GM18907 (cell line): ENCODE measurements around the gene DLG2.
"Not testable (repeated sequence)": the region's sequence is repeated elsewhere in the genome, so short reads cannot be mapped to it uniquely, and the experiment has no call there.

ENCODE experiments used
- ATAC-seq: cut with Tn5 transposase; IDR thresholded peaks from one replicate; pipeline ENCODE4 v1.9.1; 2021; ENCODE audit warnings: mild to moderate bottlenecking, moderate library complexity; ENCODE audit not compliant: unreplicated experiment

Gene DLG2

DNA sequence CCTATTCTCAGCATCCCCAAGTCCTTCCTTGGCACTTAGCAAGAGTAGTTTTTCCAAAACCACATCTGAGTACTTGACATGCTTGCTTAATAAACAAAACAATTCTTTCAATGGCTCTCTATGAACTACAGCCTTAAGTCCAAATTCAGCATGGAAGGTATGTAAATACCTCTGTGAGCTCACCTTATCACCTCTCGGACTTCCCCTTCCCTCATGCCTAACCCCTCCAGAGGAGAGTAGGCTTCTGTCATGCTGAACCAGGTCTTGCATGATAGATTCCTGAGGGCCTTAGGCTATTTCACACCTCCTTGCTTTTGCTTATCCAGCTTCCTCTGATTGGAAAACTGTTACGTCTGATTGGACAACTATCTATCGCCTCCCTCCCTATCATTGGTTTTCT, 2028.1 kb downstream of the DLG2 start:
- no peak for ATAC-seq

DNA sequence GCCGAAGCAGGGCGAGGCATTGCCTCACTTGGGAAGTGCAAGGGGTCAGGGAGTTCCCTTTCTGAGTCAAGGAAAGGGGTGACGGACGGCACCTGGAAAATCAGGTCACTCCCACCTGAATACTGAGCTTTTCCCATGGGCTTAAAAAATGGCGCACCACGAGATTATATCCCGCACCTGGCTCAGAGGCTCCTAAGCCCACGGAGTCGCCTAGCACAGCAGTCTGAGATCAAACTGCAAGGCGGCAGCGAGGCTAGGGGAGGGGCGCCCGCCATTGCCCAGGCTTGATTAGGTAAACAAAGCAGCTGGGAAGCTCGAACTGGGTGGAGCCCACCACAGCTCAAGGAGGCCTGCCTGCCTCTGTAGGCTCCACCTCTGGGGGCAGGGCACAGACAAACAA, 2039.3 kb downstream of the DLG2 start:
- not testable (repeated sequence) for ATAC-seq

DNA sequence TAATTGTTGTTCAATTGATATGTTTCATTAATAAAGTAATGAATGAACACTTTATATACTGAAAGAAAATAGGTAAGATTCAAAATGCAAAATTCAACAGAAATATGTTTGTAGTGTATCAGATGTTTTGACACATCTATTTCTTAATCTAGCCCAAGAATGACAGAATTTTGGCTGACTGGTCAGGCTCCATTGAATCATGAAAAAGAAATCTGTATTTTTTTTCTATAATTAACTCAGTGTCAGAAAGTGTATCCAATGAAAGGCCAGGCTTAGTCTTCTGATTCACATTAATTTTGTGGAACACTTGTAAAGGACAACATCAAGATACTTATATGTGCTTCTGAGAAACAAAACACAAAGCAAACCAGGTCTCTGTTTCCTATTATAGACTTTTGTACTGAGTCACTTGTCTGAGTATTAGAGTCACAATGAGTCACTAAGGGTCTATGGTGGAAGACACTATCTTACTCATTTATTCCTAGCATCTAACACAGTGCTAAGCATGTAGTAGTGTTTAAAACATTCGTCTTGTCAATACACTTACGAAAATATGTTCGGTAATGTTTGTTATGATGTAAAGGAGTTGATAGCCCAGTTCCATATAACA, 2043.3 kb downstream of the DLG2 start:
- ATAC-seq = peak; percentile 99

DNA sequence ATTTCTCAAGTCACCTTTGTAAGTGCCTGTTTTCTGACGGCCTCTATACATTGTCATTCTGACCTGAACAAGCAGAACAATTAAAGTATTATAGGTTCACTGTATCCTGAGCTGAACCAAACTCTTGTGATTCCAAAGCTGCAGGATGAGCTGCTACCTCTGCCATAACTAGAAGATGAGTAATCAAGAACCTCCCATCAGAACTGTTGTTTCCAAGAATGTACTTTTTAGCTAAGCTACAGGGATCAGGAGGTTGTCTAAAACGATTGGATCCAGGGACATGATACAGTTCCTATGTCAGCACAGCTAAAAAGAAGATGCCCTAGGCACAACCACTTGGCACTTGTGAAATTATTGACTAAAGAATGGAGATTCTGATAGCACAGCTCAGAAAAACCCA, 2052.6 kb downstream of the DLG2 start:
- no peak for ATAC-seq

DNA sequence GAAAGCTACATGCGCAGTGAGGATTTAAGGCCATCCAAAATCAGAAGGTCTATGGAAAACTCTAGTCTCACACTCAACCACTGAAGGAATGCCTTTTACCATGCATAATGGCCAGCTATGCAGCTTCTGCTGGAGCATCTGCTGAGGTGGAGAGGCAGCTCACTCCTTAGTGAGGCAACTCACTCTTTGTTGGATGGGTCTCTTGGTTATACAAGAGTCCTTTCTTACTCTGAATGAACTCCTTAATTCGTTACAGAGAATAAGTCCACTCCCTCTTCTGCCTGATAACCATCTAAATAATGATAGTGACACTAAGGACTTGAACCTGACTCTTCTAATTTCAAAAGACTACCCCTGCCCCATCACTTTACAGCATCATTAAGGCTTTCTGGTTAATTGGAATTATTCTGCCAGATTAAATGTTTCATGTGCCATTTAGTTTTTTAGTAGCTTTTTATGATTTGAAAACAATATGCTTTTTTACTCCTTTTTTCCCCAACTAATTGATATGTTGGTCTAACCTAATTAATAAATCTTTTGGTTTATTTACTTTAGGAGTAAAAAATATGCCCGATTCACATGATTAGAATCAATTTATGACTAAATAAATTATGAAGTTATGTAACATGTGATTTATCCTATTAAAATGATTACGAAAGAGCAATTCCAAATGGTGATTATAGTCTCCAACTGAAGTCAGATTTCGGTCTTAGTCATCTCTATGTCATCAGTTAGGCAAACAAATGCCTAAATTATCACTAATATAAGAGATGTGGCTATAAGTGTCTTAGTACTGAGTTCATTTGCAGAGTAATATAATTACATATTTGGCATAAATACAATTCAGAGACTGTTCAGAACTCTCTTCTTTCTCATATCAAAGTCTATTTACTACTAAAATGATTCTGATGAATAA, 2054.3 kb downstream of the DLG2 start:
- ATAC-seq = no peak

DNA sequence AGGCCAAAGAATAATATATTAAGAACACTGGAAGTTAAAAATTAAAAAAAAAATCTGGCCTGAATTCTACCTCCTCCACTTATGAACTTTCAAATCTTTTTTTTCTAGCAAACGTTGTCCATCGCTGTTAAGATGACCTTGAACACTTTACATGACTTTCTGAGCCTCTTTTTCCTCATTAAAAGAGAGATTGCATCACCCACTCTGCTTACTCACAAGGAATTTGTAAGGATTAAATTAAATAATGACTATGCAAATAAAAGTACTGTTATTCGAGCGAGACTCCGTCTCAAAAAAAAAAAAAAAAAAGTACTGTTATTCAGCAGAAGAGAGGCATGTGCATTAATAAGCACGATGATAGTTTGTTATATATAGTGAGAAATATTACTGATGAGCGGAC, 2055.8 kb downstream of the DLG2 start:
- no peak for ATAC-seq

DNA sequence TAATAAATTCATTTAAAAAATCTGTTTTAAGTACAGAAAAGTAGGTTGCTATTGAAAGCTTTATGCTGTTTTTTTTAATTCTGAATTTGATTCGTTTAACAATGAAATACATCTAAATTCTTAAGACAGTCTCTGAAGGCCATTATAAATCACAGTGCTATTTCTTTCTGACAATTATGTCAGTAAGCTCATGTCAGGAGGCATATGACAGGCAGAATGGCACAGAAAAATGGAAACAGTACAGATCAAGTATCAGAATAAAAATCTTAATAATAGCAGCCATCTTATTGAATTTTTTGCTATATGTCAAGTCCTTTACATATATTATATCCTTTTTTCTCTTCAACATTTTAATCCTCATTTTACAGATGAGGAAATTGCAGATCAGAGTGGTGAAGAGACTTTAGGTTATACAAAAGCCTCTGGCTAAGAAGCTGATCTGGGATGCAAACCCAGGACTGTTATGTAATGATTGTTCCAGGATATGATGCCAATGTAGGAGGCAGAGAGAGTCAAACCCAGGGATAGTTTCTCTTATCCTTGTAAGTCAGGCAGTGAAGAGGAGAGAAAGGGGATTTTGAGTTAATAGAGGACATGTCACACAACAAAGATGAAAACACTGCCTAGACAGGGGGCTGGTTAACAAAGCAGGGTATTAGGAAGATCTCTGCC, 2057.9 kb downstream of the DLG2 start:
- ATAC-seq = no peak

DNA sequence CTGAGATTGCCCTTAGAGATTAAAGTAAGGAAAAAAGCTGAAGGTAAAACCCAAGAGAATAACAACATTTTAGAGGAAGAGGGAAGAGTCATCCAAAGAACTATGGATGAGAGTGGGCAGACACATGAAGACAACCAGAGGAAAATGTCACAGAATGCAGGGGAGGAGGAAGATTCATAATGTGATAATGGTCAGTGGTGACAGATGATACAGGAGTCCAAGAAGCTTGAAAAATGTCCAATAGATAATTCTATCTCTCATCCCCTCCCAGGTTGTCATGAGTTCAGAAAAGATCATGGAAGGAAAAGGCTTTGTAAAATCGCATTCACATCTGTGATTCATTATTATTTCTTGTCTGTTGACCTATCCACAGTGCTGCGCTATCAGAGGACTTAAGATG, 2058.6 kb downstream of the DLG2 start:
- no peak for ATAC-seq

DNA sequence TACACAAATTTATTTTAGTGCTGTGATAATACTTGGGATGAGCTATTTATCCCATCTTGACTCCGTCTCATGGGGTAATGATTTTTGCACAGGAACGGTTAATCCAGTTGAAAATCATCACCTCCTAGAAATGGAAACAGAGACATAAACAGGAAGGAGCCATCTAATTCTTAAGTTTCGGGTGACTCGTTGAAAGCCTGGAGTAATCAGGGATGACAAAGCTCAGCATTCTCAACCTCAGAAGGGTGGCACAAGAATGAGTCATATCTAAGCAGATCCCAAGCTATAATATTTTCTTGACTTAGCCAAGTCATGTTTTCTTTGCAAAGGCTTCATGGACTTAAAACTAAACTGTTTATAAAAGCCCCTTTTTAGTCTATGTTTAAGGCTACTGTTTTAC, 2060.2 kb downstream of the DLG2 start:
- ATAC-seq = no peak

DNA sequence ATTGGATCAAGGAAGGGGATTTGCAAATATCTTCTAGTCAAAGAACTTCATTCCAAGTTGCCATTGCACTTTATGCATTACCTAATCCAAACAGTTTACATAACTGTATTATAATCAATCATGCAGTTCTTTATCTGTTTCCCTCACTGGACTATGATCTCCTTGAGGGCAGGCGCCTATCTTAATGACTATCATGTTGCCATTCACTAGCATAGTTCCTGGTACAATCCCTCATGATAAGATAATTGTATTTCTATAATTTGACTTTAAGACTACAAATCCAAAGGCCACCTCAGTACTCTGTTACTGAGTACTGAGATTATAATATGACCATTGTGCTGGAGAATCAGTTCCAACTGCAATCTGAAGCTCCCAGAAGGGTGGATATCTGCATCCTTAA, 2062.3 kb downstream of the DLG2 start:
- ATAC-seq = no peak

DNA sequence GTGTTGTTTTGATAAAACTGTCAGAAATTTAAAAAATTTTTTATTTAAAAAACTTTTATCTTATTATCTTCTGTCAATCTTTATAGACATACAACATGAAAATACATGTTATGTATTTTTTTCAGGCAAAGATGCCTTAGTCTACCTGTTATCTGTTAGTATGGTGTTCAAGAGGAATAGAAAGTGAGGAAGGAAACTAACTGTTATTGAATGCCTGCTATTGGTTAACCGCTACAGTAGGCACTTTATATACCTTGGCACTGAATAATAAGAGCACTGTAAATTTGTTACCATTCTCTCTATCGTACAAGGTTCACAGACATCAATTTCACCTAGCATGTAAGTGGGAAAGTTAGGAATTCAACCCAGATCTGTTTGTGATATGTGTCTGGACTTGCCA, 2068.9 kb downstream of the DLG2 start:
- ATAC-seq = no peak

DNA sequence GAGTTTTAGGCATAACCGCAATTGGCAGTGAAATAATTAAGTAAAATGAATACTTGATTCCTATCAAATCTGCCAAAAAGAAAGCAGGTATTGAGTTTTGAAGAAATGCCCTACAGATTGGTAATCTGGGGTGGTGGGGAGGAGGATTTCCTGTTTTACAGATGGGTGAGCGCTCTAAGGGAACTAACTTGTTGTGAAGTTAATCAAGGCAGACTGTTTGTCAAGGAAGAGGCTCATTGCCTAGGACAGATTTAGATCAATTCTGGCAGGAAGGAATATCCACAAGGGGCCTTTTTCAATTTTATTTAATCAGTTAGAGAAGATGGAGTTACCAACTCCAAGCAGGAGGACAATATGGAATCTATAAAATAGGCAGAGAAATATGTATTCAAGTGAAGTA, 2069.5 kb downstream of the DLG2 start:
- ATAC-seq = no peak

DNA sequence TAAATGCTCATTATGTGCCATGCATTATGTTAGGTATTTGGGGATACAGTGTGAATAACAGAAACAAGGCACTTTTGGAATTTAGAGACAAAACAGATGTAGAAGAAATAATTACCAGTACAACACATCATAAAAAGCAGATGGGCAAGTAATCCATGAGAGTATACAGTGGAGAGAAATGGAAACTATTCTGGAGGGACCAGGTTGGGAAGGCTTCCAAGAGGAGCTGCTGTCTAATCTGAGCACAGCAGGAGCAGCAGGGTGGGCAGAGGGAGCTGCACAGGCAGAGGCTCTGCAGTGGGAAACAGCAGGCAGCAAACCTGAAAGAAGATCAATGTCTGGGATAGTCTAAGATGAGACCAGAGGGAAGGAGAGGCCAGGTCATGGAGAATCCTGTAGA, 2072.3 kb downstream of the DLG2 start:
- ATAC-seq = no peak

DNA sequence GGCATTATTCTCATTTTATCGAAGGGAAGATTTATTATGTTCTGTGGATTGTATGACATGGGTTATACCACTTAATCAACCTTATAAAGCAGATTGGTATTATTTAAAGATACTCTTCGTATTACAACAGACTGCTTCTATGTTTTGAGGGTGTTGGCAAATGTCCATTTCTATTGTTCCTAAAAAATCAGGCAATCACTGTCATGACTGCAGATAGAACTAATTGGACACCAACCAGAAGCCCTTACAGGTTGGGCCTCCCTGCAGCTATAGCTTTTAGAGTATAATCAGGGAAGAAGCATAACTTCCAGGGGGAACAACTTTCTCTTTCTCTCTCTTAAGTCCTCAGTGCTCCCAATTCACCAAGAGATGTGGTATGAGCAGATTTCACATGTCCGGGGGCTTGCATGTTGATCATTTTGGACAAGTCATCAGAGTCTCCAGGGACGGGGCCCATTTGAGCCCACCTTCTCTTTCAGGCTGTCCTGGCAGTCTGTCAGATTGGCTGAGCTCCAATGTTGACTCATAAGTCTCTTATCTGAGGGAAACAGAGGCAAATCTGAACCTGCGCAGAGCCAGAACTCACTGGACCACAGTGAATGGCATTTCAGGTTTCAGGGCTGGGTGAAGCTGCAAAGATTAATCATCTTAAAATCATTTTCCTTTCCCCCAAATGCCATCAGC, 2077.0 kb downstream of the DLG2 start:
- ATAC-seq = no peak

DNA sequence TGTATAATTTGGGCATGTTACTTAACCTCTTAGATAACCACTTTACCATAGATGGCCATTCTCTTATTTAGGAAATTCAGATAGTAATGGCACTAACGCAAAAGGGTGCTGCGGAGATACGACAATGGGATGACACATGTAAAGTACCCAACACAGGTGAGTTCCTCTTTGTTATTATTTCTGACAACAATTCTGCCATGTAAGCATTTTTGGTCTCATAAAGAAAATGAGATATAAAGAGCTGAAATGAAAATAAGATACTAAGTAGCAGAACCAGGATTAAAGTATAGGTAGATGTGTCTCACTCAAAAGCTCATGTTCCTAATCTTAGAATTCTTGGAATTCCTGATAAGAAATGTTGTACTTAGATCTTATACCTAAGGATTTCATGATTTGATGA, 2080.8 kb downstream of the DLG2 start:
- no peak for ATAC-seq

DNA sequence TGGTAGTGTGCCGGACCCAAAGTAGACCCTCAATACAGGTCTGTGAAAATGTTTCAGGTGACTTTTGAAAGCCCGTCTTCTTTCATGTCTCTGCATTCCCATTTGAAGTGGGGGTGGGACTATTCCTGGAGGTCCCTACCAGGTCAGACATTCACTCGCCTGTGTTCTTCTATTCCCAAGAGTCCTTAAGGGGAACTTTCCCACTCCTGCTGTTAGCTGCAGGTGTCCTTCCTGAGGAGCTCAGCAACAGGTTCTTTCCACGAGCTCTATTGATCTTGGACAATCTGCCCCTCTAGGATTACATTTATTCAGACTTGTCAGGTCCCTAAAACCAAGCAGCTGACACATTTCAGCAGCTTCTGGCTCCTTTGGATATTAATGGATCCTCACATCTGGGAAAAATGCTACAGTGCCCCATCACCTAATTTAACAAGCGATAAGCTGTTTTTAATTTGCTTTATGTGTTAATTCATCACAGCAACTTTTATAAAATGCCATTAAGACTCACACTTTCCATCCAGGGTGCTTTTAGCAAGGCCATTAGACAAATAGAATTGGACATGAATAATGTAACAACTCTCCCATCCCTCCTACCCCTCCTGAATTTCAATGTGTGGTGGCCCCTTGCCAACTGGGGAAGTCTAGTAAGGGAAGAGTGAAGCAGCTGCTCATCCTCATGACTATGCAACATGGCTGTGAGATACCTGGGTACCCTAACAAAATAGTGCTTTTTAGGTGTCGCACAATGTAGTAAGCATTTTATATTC, 2081.5 kb downstream of the DLG2 start:
- no peak for ATAC-seq

DNA sequence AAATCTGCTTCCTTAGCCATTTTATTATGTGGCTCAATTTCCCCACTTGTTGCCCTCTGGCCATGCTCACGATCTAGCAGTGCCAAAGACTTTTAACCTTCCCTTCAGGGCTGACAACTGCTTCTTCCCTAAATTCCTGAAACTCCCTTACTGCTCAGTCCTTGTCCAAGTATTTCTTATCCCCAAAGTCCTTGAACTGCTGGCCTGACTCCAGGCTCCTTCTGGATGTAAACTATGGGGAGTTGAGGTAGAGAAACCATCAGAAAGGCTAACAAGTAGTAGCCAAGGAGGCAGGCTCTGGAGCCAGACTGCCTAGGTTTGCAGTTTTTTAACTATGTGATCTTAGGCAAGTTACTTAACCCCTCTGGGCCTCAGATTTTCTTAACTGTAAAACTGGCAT, 2082.3 kb downstream of the DLG2 start:
- no peak for ATAC-seq

DNA sequence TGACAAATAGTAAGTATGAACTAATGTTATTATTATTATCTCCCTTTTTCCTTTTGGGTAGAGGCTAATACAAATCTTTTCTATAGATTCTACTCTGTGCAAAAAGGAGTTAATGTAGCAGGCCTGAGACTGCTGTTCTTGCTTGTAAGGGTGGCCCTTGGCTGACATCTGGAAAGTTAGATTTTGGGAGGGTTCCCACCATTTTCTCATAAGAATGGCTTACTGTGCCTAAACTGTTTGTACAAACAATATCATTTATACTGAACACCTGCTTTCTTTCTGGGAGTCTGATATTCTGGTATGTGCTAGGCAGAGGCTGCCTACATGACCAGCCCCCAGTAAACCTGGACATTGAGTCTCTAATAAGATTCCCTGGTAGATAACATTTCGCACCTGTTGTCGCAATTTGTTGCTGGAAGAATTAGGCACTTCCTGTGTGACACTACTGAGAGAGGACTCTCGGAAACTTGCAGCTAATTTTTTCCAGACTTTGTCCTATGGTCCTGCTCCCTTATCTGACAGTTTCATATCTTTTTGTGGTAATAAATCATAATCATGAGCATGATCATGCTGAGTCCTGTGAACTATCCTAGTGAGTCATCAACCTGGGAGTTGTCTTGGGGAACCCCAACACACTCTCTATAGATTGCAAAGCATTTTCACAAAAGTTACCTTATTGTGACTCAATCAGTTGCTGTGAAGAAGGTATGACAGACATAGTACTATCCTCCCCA, 2083.3 kb downstream of the DLG2 start:
- no peak for ATAC-seq

DNA sequence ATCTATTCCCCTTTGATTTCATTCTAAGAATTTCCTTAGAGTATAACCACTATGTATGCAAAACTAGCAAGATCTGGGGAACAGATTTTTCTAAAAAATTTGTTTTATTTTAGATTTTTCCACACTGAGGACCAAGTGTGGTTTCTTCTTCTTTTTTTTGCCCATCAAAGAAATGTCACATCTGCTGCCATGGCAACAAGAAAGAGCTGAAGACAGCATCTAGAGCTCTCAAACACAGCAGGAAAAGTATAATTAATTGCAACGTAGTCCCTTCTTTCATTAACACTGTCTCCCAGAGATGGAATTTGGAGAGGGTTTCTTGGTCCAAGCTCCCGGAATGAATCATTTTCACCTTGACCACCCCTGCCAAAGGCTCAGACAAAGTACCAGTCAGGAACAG, 2084.3 kb downstream of the DLG2 start:
- ATAC-seq = no peak

DNA sequence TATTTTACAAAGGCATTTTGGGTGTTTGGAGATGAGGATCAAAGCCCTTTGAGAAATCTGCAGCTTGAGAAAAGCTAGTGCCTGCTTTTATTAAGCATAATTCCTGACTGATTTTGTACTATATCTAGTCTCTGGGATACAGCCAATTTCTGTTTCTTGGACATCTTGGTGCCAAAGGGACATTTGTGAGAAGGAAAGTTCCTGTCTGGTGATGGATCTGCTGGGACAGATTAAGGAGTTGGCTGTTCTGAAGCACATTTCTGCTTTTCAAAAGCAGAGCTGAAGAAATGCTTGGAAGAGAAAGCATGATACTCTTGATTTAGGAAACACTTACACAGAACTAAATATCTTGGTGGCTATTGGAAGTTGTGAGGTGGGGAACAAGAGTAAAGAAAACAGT, 2086.4 kb downstream of the DLG2 start:
- ATAC-seq = no peak
